SU-DHL-6 (cell line): ENCODE measurements around the gene ANKLE1.

Experiments
- H2AFZ ChIP-seq: fragments of 200-600 bp; sonication (generic); 2 replicates; pipeline ENCODE4 v1.6.1; 2014; ENCODE audit warnings: low read depth, mild to moderate bottlenecking, moderate library complexity, mixed read lengths, antibody characterized with exemption, low read length; ENCODE audit not compliant: severe bottlenecking
- H3F3A ChIP-seq: fragments of 200-600 bp; shearing (Covaris generic); 2 replicates; pipeline ENCODE4 v1.6.0; 2016; ENCODE audit warnings: antibody characterized with exemption, mild to moderate bottlenecking; ENCODE audit not compliant: insufficient read depth
- H3K27ac ChIP-seq: fragments of 200-600 bp; sonication (generic); 2 replicates; pipeline ENCODE4 v1.5.1; 2016; ENCODE audit warnings: low read depth, mild to moderate bottlenecking, low read length, moderate library complexity, mixed read lengths
- H3K27me3 ChIP-seq: fragments of 200-600 bp; sonication (generic), shearing (Covaris generic); 2 replicates; pipeline ENCODE4 v1.6.0; 2014; ENCODE audit warnings: mild to moderate bottlenecking, low read length
- H3K36me3 ChIP-seq: fragments of 200-600 bp; sonication (generic); 2 replicates; pipeline ENCODE4 v1.6.1; 2014; ENCODE audit warnings: mild to moderate bottlenecking, low read length, mixed read lengths
- H3K4me2 ChIP-seq: fragments of 300-600, 200-600 bp; shearing (Covaris generic), sonication (generic); 2 replicates; pipeline ENCODE4 v1.6.0; 2014; ENCODE audit warnings: low read length, low read depth, mild to moderate bottlenecking; ENCODE audit not compliant: poor library complexity, severe bottlenecking
- H3K4me3 ChIP-seq: fragments of 200-600 bp; sonication (generic); 2 replicates; pipeline ENCODE4 v1.5.1; 2014; ENCODE audit warnings: antibody characterized with exemption, low read length, mild to moderate bottlenecking, mixed read lengths; ENCODE audit not compliant: insufficient read depth, poor library complexity, severe bottlenecking
- H3K79me2 ChIP-seq: fragments of 200-600 bp; sonication (generic); 2 replicates; pipeline ENCODE4 v1.6.1; 2014; ENCODE audit warnings: mild to moderate bottlenecking, low read length, moderate library complexity; ENCODE audit not compliant: insufficient read depth
- H3K9ac ChIP-seq: fragments of 200-600 bp; sonication (generic); 2 replicates; pipeline ENCODE4 v1.7.0; 2014; ENCODE audit warnings: mild to moderate bottlenecking, low read length
- H3K9me2 ChIP-seq: fragments of 200-600 bp; sonication (generic); replicated peaks from 2 replicates; pipeline ENCODE4 v1.6.1; 2014; ENCODE audit warnings: low read length; ENCODE audit not compliant: insufficient read depth
- H3K9me3 ChIP-seq: fragments of 200-600 bp; sonication (generic); 2 replicates; pipeline ENCODE4 v1.6.1; 2014; ENCODE audit warnings: low read length, mixed read lengths; ENCODE audit not compliant: insufficient read depth
- H4K20me1 ChIP-seq: fragments of 200-600 bp; sonication (generic); 2 replicates; pipeline ENCODE4 v1.6.1; 2014; ENCODE audit warnings: low read depth, mild to moderate bottlenecking, antibody characterized with exemption, low read length, moderate library complexity, mixed read lengths
- CTCF ChIP-seq: fragments of 200-600 bp; sonication (generic); IDR thresholded peaks from one replicate; pipeline ENCODE4 v1.5.1; 2017; ENCODE audit warnings: antibody characterized with exemption, mild to moderate bottlenecking, low read length, moderate library complexity; ENCODE audit not compliant: insufficient read depth, poor library complexity, severe bottlenecking
- EZH2phosphoT487 ChIP-seq: fragments of 200-600 bp; sonication (generic), shearing (Covaris generic); conservative IDR thresholded peaks from 2 replicates; pipeline ENCODE4 v1.6.1; 2018; ENCODE audit warnings: mild to moderate bottlenecking, antibody characterized with exemption, low read length, moderate library complexity, mixed read lengths

The ANKLE1 gene

GRCh38 chr19:17248011-17248776, 33.5 kb upstream of the ANKLE1 start:
- no peak overlapping the region for H3K27ac ChIP-seq
- no peaks in the 10 kb centered on the region for H3K27me3 ChIP-seq
- H3F3A ChIP-seq, result peaks cover 10% of the 10 kb centered on the region; the same call in 1 of the 2 replicates
- H3K9me3 ChIP-seq, result no peaks in the 10 kb centered on the region
- H2AFZ ChIP-seq, result no peak overlapping the region
- no peaks in the 10 kb centered on the region for H3K9me2 ChIP-seq
- no peaks in the 10 kb centered on the region for H4K20me1 ChIP-seq
- H3K4me3 ChIP-seq, result no peak overlapping the region
- no peak for TF ChIP-seq EZH2phosphoT487
- no peak for TF ChIP-seq CTCF
- no peak overlapping the region for H3K9ac ChIP-seq
- H3K4me2 ChIP-seq, result no peak overlapping the region
- no peaks in the 10 kb centered on the region for H3K36me3 ChIP-seq
- peaks cover 3% of the 10 kb centered on the region; the same call in 1 of the 2 replicates for H3K79me2 ChIP-seq

- H3K27ac ChIP-seq, result no peak overlapping the region
- H3K9me3 ChIP-seq, result no peaks in the 10 kb centered on the region
- H3K27me3 ChIP-seq, result no peaks in the 10 kb centered on the region
- H3K79me2 ChIP-seq, result no peaks in the 10 kb centered on the region
- no peaks in the 10 kb centered on the region for H4K20me1 ChIP-seq
- peaks cover 10% of the 10 kb centered on the region; the same call in 1 of the 2 replicates for H3F3A ChIP-seq
- H2AFZ ChIP-seq, result no peak overlapping the region
- H3K4me3 ChIP-seq, result no peak overlapping the region
- no peak overlapping the region for H3K4me2 ChIP-seq
- H3K9me2 ChIP-seq, result no peaks in the 10 kb centered on the region
- H3K36me3 ChIP-seq, result no peaks in the 10 kb centered on the region
- H3K9ac ChIP-seq, result no peak overlapping the region
- TF ChIP-seq EZH2phosphoT487 (no peak), CTCF (no peak)
Measured at GRCh38 chr19:17249887-17250548, 31.7 kb upstream of the ANKLE1 start.

- no peaks in the 10 kb centered on the region for H3K79me2 ChIP-seq
- TF ChIP-seq CTCF (no peak), EZH2phosphoT487 (no peak)
- no peaks in the 10 kb centered on the region for H3F3A ChIP-seq
- no peak overlapping the region for H2AFZ ChIP-seq
- no peaks in the 10 kb centered on the region for H3K36me3 ChIP-seq
- no peak overlapping the region for H3K4me3 ChIP-seq
- no peak overlapping the region for H3K9ac ChIP-seq
- no peaks in the 10 kb centered on the region for H3K9me2 ChIP-seq
- no peak overlapping the region for H3K27ac ChIP-seq
- no peaks in the 10 kb centered on the region for H4K20me1 ChIP-seq
- H3K9me3 ChIP-seq, result no peaks in the 10 kb centered on the region
- H3K27me3 ChIP-seq, result no peaks in the 10 kb centered on the region
- H3K4me2 ChIP-seq, result no peak overlapping the region
Measured at GRCh38 chr19:17254636-17255035, 27.1 kb upstream of the ANKLE1 start.
